HepG2 (cell line): ENCODE results near the gene RPL6. TPM values are rescaled to one million over a fixed set of nuclear protein-coding genes. Genes with fewer than 3 reads are reported as not detected.

Source experiments
- ATAC-seq: fragments of 200-7000 bp; cut with Tn5 transposase; 3 replicates; pipeline ENCODE4 v1.9.1; 2020; ENCODE audit warnings: mild to moderate bottlenecking, moderate library complexity
- BruUV-seq: library from RNA; stranded (reverse); fragments of 400-500 nt; replicated peaks from 2 replicates; lab custom pipeline; 2021; lab: Mats Ljungman, UMichigan
- CTCF ChIA-PET: fragments of 300-600 bp; formaldehyde crosslinking; extraction: SDS; loops from one replicate; lab custom pipeline; 2021; ENCODE audit warnings: low total read pairs, inconsistent platforms, low intra/inter-chr PET ratio; lab: Yijun Ruan, JAX
- POLR2A ChIA-PET: fragments of 350-600 bp; sonication (Branson Sonifier 250); formaldehyde crosslinking; loops from one replicate; lab custom pipeline; 2020; ENCODE audit warnings: antibody characterized with exemption, inconsistent platforms; lab: Yijun Ruan, JAX
- DNase-seq: peaks from one replicate; pipeline ENCODE4 v3.0.0-alpha.2; 2015; ENCODE audit warnings: low spot score
- FAIRE-seq: peaks from 3 replicates; lab custom pipeline; 2011; peaks lifted over from hg19 to GRCh38; lab: Jason Lieb, UNC
- H2AFZ ChIP-seq: one replicate; pipeline ENCODE4 v1.6.1; 2011; ENCODE audit warnings: low read length, inconsistent platforms
- H3K27ac ChIP-seq: fragments of 300-600 bp; 3 replicates; pipeline ENCODE4 v1.8.0; 2011; ENCODE audit warnings: mixed run types, mild to moderate bottlenecking, mixed read lengths, low read length, inconsistent platforms; ENCODE audit not compliant: insufficient read depth; ENCODE audit errors: extremely low read length
- H3K27me3 ChIP-seq, 2 experiments: fragments of 200-600 bp in 1 of 2; 2 replicates in 1 of 2; 3 replicates in 1 of 2; pipeline versions ENCODE4 v1.6.0 to v1.8.0; 2011; ENCODE audit warnings: low read length in 2 of 2, mild to moderate bottlenecking in 2 of 2, moderate library complexity in 2 of 2, inconsistent platforms in 1 of 2; ENCODE audit not compliant: insufficient read depth in 2 of 2, control insufficient read depth in 1 of 2
- H3K36me3 ChIP-seq, 2 experiments: fragments of 200-600 bp in 1 of 2; replicated peaks in 1 of 2; 2 replicates in 1 of 2; 3 replicates in 1 of 2; pipeline versions ENCODE4 v1.5.1 to v1.8.0; 2011; ENCODE audit warnings: low read length in 2 of 2, inconsistent platforms in 1 of 2; ENCODE audit not compliant: insufficient read depth in 2 of 2, control insufficient read depth in 1 of 2
- H3K4me1 ChIP-seq: 2 replicates; pipeline ENCODE4 v1.5.1; 2012; ENCODE audit warnings: low read length, inconsistent platforms; ENCODE audit not compliant: insufficient read depth
- H3K4me2 ChIP-seq: 2 replicates; pipeline ENCODE4 v1.6.0; 2011; ENCODE audit warnings: low read depth, low read length, inconsistent platforms
- H3K4me3 ChIP-seq, 3 experiments: fragments of 200-600 bp in 1 of 3; sonication (generic), shearing (Covaris generic) in 1 of 3; replicated peaks in 1 of 3; 2 replicates each; pipeline ENCODE4 v1.5.1; 2011 to 2016; ENCODE audit warnings: low read length in 3 of 3, inconsistent platforms in 2 of 3, low read depth in 2 of 3, mild to moderate bottlenecking in 2 of 3, control low read depth in 1 of 3, mixed read lengths in 1 of 3; ENCODE audit not compliant: insufficient read depth in 1 of 3
- H3K79me2 ChIP-seq: one replicate; pipeline ENCODE4 v1.6.1; 2011; ENCODE audit warnings: low read length, inconsistent platforms; ENCODE audit not compliant: insufficient read depth
- H3K9ac ChIP-seq: 2 replicates; pipeline ENCODE4 v1.6.0; 2011; ENCODE audit warnings: mild to moderate bottlenecking, low read depth, low read length, inconsistent platforms; ENCODE audit not compliant: insufficient read depth
- H3K9me3 ChIP-seq: 2 replicates; pipeline ENCODE4 v1.5.1; 2012; ENCODE audit warnings: mild to moderate bottlenecking, low read length
- H4K20me1 ChIP-seq: 2 replicates; pipeline ENCODE4 v1.6.0; 2011; ENCODE audit warnings: inconsistent platforms, mild to moderate bottlenecking, low read length, moderate library complexity; ENCODE audit not compliant: insufficient read depth
- FOXA3 ChIP-seq: IDR thresholded peaks from 2 replicates; pipeline ENCODE4 v1.6.1; 2016; ENCODE audit warnings: missing genetic modification reagents, missing compliant biosample characterization
- GATA4 ChIP-seq: sonication (generic); IDR thresholded peaks from 2 replicates; pipeline ENCODE4 v1.6.1; 2016; ENCODE audit warnings: antibody characterized with exemption, low read depth, borderline replicate concordance
- JARID2 ChIP-seq: sonication (generic); formaldehyde crosslinking; IDR thresholded peaks from 2 replicates; pipeline ENCODE4 v1.8.1; 2023; ENCODE audit warnings: missing genetic modification reagents, inconsistent platforms; ENCODE audit not compliant: insufficient replicate concordance
- MED8 ChIP-seq: sonication (generic); formaldehyde crosslinking; IDR thresholded peaks from 2 replicates; pipeline ENCODE4 v1.8.1; 2023; ENCODE audit warnings: mild to moderate bottlenecking, missing genetic modification reagents; ENCODE audit not compliant: insufficient replicate concordance
- MTA1 ChIP-seq: sonication (generic); formaldehyde crosslinking; IDR thresholded peaks from 2 replicates; pipeline ENCODE4 v1.4.0; 2020; ENCODE audit warnings: missing genetic modification reagents, mild to moderate bottlenecking, borderline replicate concordance
- NFKB2 ChIP-seq: sonication (generic); formaldehyde crosslinking; IDR thresholded peaks from 2 replicates; pipeline ENCODE4 v1.4.0; 2020; ENCODE audit warnings: missing genetic modification reagents, borderline replicate concordance
- REXO4 ChIP-seq: sonication (generic); formaldehyde crosslinking; IDR thresholded peaks from 2 replicates; pipeline ENCODE4 v1.8.0; 2022; ENCODE audit warnings: missing genetic modification reagents, mild to moderate bottlenecking, borderline replicate concordance
- USF2 ChIP-seq, 2 experiments: sonication (generic) in 1 of 2; formaldehyde crosslinking in 1 of 2; IDR thresholded peaks; 2 replicates each; pipeline versions ENCODE4 v1.5.1 to v1.6.1; 2011 to 2020; ENCODE audit warnings: borderline replicate concordance in 1 of 2, low read depth in 1 of 2, low read length in 1 of 2, mild to moderate bottlenecking in 1 of 2, missing genetic modification reagents in 1 of 2, moderate library complexity in 1 of 2
- ZBTB21 ChIP-seq: sonication (generic); formaldehyde crosslinking; IDR thresholded peaks from 2 replicates; pipeline ENCODE4 v1.4.0; 2020; ENCODE audit warnings: missing genetic modification reagents
- ZNF280B ChIP-seq: sonication (generic); formaldehyde crosslinking; IDR thresholded peaks from 2 replicates; pipeline ENCODE4 v1.5.0; 2020; ENCODE audit warnings: missing genetic modification reagents, mild to moderate bottlenecking, borderline replicate concordance
- ZNF430 ChIP-seq: sonication (generic); formaldehyde crosslinking; IDR thresholded peaks from 2 replicates; pipeline ENCODE4 v1.9.0; 2021; ENCODE audit warnings: mild to moderate bottlenecking, missing genetic modification reagents
- WGBS: methylation state at CpG from one replicate; pipeline ENCODE4 v1.1.6; 2017; ENCODE audit warnings: low lambda C conversion rate; 5-methylcytosine and 5-hydroxymethylcytosine counted together
- in situ Hi-C: cut with HindIII; loops from 2 replicates; pipeline ENCODE4 v1.10.0; 2017; ENCODE audit warnings: low pct_unique_long_range_greater_than_20kb; ENCODE audit not compliant: extremely low pct_ligation_motif_present
- intact Hi-C: fragments of 100-400 bp; cut with micrococcal nuclease; formaldehyde crosslinking; loops from one replicate; pipeline ENCODE4 v1.10.0; 2022; ENCODE audit not compliant: unreplicated experiment
- polyA plus RNA-seq, 8 experiments: library from polyadenylated mRNA; depleted of rRNA in 3 of 8; stranded (reverse) in 7 of 8; unstranded in 1 of 8; fragments of >200 nt; fragmentation: Illumina TruSeq in 4 of 8; extraction: Trizol in 4 of 8; gene quantifications; 2 replicates each; pipeline versions ENCODE4 v1.2.1 to v1.2.3, GENCODE V29; 2011 to 2016; ENCODE audit warnings: low read depth in 4 of 8, missing spikeins in 1 of 8, mixed read lengths in 1 of 8; ENCODE audit not compliant: insufficient read depth in 1 of 8
- total RNA-seq, 5 experiments: library from RNA; depleted of rRNA; stranded (reverse); fragments of >200 nt; fragmentation: Illumina TruSeq; extraction: Trizol; gene quantifications; 2 replicates each; pipeline ENCODE4 v1.2.3, GENCODE V29; 2016; ENCODE audit warnings: low read depth in 1 of 5

The RPL6 gene
- total and polyA plus RNA-seq, 2 of the 13 experiments (the other 11 are each of a cell fraction or from before 2014, with no cell fraction given), result 1,551 to 1,719 TPM

- Histone ChIP-seq H3K9ac (no peak overlapping the region), H3K9me3 (no peaks in the 10 kb centered on the region), H3K4me2 (no peak overlapping the region), H3K27me3 (no peaks in the 10 kb centered on the region), H2AFZ (no peak overlapping the region), H3K4me1 (no peaks in the 10 kb centered on the region), H3K36me3 (peaks cover 0 to 14% of the 10 kb centered on the region in 2 experiments; a peak in 3 of 5 replicates), H4K20me1 (peaks cover 2% of the 10 kb centered on the region; the same call in 1 of the 2 replicates), H3K27ac (no peak overlapping the region), H3K4me3 (no peak overlapping the region), H3K79me2 (peaks cover 39% of the 10 kb centered on the region)
- ATAC-seq (no peak), DNase-seq (no peak), FAIRE-seq (no peak)
- no TSS peak for BruUV-seq
- POLR2A ChIA-PET, result no interaction called here
- WGBS, result 98% methylated on average over 3 of the region's 3 CpGs
- intact Hi-C loops (no loop called here), in situ Hi-C loops (no loop called here)
- no peak for TF ChIP-seq JARID2 (CRISPR knock-in tag)
- TF ChIP-seq NFKB2, result no peak
- no peak for TF ChIP-seq ZNF430 (CRISPR knock-in tag)
- no peak for TF ChIP-seq FOXA3
- no peak for TF ChIP-seq ZNF280B
- TF ChIP-seq MED8 (CRISPR knock-in tag), result no peak
- TF ChIP-seq MTA1 (CRISPR knock-in tag), result no peak
- TF ChIP-seq USF2 (IDR thresholded peaks at IDR 0.05; ENCODE audit: low read depth, low read length), result no peak
- no peak for TF ChIP-seq USF2 (CRISPR knock-in tag; IDR thresholded peaks at IDR 0.05; ENCODE audit: borderline replicate concordance)
- TF ChIP-seq ZBTB21 (CRISPR knock-in tag), result no peak
- no peak for TF ChIP-seq GATA4
- no peak for TF ChIP-seq REXO4
- CTCF ChIA-PET, result no interaction called here
These were observed 22.6 kb upstream of the RPL6 start for GRCh38 chr12:112431965-112432364.
